Urinary bladder (tissue), 4 donors: ENCODE data around the gene NOP16. TPM values are rescaled to one million over a fixed set of nuclear protein-coding genes. Genes with fewer than 3 reads are reported as not detected.
"Not testable (repeated sequence)": the region's sequence is repeated elsewhere in the genome, so short reads cannot be mapped to it uniquely, and the experiment has no call there.

Source experiments
- DNase-seq: peaks from one replicate; pipeline ENCODE4 v3.0.0-alpha.2; 2015; ENCODE audit errors: extremely low spot score
- H3K27ac ChIP-seq: one replicate; pipeline ENCODE4 v1.5.1; 2013; ENCODE audit warnings: low read depth, mild to moderate bottlenecking, moderate library complexity
- H3K36me3 ChIP-seq: one replicate; pipeline ENCODE4 v1.6.1; 2013; ENCODE audit warnings: mild to moderate bottlenecking, moderate library complexity; ENCODE audit not compliant: insufficient read depth
- H3K4me1 ChIP-seq: one replicate; pipeline ENCODE4 v1.6.1; 2013; ENCODE audit warnings: mild to moderate bottlenecking, moderate library complexity; ENCODE audit not compliant: insufficient read depth
- H3K4me3 ChIP-seq: one replicate; pipeline ENCODE4 v1.5.1; 2013; ENCODE audit warnings: low read depth, low read length
- WGBS: extraction: QIAGEN DNeasy Blood & Tissue Kit; methylation state at CpG from one replicate; pipeline ENCODE4 v1.1.7; 2013; 5-methylcytosine and 5-hydroxymethylcytosine counted together
- polyA plus RNA-seq: library from polyadenylated mRNA; stranded (reverse); fragments of 200-250 nt; gene quantifications from one replicate; pipeline ENCODE4 v1.2.3, GENCODE V29; 2013
- total RNA-seq: library from RNA; depleted of rRNA; stranded (reverse); fragments of >200 nt; gene quantifications from one replicate; pipeline ENCODE4 v1.2.3, GENCODE V29; 2014
- donor health status: healthy with polysubstance abuse.
- donor health status: healthy.

NOP16 gene
- total and polyA plus RNA-seq, 2 donors = 3.2 to 27.9 TPM

DNA sequence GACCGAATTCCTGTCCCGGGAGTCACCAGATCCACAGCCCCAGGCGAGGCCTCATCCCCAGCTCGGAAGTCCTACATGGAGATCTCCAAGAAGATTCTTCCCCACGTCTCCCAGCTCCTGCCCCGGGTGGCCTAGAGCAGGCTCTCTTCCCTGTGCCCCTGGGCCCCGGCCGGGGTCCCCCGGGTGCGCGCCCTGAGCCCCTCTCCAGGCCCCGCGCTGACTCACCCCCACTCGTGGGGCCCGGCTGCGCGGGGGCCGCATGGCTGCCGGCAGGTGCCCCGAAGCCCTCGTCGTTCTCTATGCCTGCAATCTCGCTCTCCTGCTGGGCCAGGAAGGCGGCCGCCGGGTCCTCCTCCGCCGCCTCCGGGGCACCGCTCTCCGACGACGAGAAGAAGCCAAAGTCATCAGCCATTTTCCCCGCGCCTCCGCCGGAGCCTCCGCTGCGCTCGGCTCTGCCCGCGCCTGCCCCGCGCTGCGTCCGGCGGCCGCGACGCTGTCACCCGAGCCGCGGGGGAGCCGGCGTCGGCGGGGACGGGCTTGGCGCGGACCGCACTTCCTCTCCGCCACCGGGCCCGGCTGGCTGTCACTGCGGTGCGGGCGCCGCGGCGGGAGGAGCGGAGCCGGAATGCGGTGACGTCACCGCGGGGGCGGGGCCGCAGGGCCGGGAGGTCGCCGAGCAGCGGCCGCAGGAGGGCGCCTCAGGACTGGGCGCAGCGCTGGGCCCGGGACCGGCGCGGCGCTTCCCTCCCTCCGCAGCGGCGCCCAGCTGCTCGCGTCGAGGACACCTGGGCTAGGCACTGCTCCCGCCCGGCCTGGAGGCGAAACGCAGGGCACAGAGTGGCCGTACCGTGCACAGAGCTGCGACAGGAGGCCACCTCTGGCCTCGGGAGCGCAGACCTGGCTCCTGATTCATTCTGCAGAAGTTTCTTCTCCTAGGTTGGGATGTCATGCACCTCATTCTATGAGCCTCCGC is 27.8 kb upstream of the NOP16 start, which contains the start of gene CLTB:
CLTB (minus strand) TSS at position 588 of the 973 bp plus-strand sequence; CDS start at position 412, 176 bp downstream.
- no peaks in the 10 kb centered on the region for H3K36me3 ChIP-seq
- 1% methylated on average over 107 of the region's 107 CpGs for WGBS
- H3K27ac ChIP-seq = peak within 1 kb of the TSS; percentile 76
- H3K4me3 ChIP-seq = peak within 1 kb of the TSS; percentile 80
- H3K4me1 ChIP-seq = peaks cover 2% of the 10 kb centered on the region
- peak; percentile 26 for DNase-seq

- Histone ChIP-seq H3K4me3 (peak overlapping the region; percentile 80), H3K4me1 (peaks cover 2% of the 10 kb centered on the region), H3K27ac (peak overlapping the region; percentile 15), H3K36me3 (no peaks in the 10 kb centered on the region)
- no peak for DNase-seq
- 72% methylated on average over 13 of the region's 13 CpGs for WGBS
Observed at GRCh38 chr5:176415240-176415951, 27.0 kb upstream of the NOP16 start.

- DNase-seq = no peak
- Histone ChIP-seq H3K36me3 (peaks cover 1% of the 10 kb centered on the region), H3K27ac (no peak overlapping the region), H3K4me3 (no peak overlapping the region), H3K4me1 (peaks cover 2% of the 10 kb centered on the region)
- WGBS = 70% methylated on average over 3 of the region's 3 CpGs
Observed at GRCh38 chr5:176414704-176415103, 26.3 kb upstream of the NOP16 start.

GRCh38 chr5:176413709-176414191 is 25.4 kb upstream of the NOP16 start:
- WGBS = 88% methylated on average over 7 of the region's 7 CpGs
- DNase-seq = no peak
- Histone ChIP-seq H3K27ac (no peak overlapping the region), H3K4me1 (peaks cover 2% of the 10 kb centered on the region), H3K36me3 (peaks cover 2% of the 10 kb centered on the region), H3K4me3 (no peak overlapping the region)

- 38% methylated on average over 2 of the region's 2 CpGs for WGBS
- Histone ChIP-seq H3K4me3 (no peak overlapping the region), H3K27ac (no peak overlapping the region), H3K36me3 (peaks cover 2% of the 10 kb centered on the region), H3K4me1 (peaks cover 2% of the 10 kb centered on the region)
- DNase-seq = no peak
Observed at GRCh38 chr5:176413255-176413565, 24.8 kb upstream of the NOP16 start.

DNA sequence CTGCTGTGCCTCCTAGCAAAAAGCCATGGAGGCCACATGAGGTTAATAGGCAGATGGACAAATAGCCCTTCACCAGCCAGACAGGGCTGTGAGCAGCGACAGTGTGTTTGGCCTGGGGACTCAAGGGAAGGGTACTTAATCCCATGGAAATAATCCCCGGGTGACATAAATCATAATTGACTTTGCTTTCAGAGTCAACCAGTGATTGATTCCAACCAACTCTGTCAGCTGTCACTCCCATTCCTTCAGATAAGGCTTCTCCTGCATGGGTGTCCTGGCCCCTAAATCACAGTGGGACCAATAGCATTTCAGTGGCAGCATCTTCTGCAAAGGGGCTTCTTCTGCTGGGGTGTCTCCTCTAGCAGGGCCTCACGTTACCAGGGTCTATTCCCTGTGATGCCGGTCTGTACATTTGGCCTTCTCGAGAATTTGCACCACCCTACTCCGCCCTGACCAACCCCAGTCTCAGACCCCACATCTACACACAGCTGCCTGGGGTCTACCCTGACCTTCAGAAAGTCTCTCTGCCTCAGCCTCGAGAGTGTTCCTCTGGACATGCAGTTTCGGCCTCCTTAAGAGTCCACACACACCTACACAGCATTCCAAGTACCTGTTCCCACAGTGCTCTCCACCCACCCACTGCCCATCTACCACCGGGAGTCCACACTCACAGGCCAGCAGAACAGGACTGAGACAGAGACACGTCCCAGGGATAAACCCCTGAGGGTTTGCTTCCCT is 24.3 kb upstream of the NOP16 start:
- H3K4me3 ChIP-seq = no peak overlapping the region
- WGBS = 76% methylated on average over 10 of the region's 10 CpGs
- H3K4me1 ChIP-seq = peaks cover 2% of the 10 kb centered on the region
- peaks cover 2% of the 10 kb centered on the region for H3K36me3 ChIP-seq
- no peak for DNase-seq
- no peak overlapping the region for H3K27ac ChIP-seq

DNA sequence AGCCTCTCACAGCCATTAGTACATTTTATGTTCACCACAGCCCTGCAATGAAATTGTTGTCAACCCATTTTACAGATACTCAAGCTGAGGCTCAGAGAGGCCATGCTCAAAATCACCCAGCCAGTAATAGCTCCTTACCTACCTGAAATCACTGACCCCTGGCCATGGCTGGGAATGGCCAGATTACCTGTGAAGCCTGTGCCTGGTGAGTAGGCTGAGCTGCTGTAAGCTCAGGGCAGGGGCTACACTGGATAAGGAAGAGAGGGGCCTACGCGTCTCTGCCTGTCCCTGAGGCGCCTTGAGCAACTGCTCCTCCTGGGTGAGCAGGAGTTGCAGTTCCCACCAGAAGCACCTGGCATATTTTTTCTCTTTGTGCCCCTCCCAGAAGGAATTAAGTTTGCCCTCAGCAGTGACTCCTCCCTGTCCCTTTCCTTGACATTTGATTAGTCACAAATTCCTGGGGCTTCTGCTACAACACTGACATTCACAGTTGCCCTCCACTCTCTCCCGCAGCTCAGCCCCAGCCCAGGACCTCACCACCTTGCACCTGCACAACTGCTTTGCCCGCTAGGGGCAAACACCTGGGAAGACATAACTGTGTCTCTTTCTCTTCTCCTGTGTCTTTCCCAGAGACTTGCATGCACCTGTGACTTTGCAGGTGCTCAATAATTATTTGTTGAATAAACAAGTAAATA is 22.2 kb upstream of the NOP16 start:
- Histone ChIP-seq H3K4me3 (no peak overlapping the region), H3K4me1 (peaks cover 2% of the 10 kb centered on the region), H3K27ac (no peak overlapping the region), H3K36me3 (peaks cover 2% of the 10 kb centered on the region)
- DNase-seq = no peak
- 95% methylated on average over 5 of the region's 5 CpGs for WGBS

GRCh38 chr5:176409765-176410164 is 21.4 kb upstream of the NOP16 start:
- H3K4me1 ChIP-seq = peaks cover 2% of the 10 kb centered on the region

DNA sequence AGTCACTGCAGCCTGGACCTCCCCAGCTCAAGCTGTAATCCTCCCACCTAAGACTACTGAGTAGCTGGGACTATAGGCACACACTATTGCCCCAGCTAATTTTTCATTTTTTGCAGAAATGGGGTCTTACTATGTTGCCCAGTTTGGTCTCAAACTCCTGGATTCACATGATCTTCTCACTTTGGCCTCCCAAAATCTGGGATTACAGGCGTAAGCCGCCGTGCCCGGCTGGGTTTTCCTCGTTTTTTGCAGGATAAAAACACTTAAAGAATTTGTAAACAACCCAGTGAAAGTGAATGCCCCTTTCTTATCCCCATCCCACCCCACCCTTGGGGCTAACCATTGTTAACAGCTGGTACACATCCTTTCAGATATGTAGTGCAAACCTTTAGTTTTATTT is 20.2 kb upstream of the NOP16 start:
- Histone ChIP-seq H3K4me1 (peaks cover 2% of the 10 kb centered on the region), H3K27ac (no peak overlapping the region), H3K4me3 (no peak overlapping the region), H3K36me3 (peaks cover 2% of the 10 kb centered on the region)
- no peak for DNase-seq
- 83% methylated on average over 5 of the region's 5 CpGs for WGBS

More at GRCh38 chr5:176409765-176410164, 21.4 kb upstream of the NOP16 start:
- Histone ChIP-seq H3K36me3 (peaks cover 2% of the 10 kb centered on the region), H3K4me3 (no peak overlapping the region), H3K27ac (no peak overlapping the region)
- DNase-seq = no peak
- 93% methylated on average over 4 of the region's 4 CpGs for WGBS

GRCh38 chr5:176408252-176408573 is 19.8 kb upstream of the NOP16 start:
- not testable (repeated sequence) for H3K27ac ChIP-seq, H3K4me3 ChIP-seq, DNase-seq, H3K4me1 ChIP-seq, H3K36me3 ChIP-seq
- WGBS = 86% methylated on average over 10 of the region's 10 CpGs

DNA sequence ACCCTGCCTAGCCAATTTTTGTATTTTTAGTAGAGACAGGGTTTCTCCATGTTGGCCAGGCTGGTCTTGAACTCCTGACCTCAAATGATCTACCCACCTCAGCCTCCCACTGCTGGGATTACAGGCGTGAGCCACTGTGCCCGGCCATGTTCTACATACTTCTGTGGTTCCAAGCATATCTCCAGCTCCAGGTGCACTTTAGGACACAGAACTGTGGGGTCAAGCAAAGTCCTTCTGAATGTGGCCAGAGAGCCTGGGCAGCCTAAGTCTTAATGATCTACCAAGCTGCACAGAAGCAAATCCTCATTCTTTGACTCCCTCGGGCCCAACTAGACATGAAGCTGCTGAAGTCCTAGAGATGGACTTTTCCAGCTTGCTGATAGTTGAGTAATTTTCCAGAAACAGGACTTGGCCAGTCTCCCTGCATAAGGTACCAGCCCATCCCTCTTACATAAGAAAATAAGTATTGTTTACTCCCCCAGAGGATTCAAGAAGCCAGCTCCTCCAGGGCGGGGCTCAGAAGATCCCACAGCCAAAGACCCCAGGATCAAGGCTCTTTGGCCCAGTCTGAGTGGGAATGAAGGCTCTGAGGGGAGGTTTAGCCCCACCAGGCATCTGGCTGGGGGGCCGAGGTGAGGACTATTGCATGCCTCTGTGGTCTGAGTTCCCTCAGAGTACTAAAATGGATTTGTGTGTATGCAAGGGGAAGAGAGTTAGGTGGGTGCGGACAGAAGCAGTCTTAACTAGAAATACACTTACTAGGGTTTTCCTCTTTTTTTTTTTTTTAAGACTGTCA is 19.3 kb upstream of the NOP16 start:
- Histone ChIP-seq H3K36me3 (peaks cover 2% of the 10 kb centered on the region), H3K27ac (no peak overlapping the region), H3K4me3 (no peak overlapping the region), H3K4me1 (no peaks in the 10 kb centered on the region)
- DNase-seq = no peak
- 89% methylated on average over 6 of the region's 6 CpGs for WGBS

DNA sequence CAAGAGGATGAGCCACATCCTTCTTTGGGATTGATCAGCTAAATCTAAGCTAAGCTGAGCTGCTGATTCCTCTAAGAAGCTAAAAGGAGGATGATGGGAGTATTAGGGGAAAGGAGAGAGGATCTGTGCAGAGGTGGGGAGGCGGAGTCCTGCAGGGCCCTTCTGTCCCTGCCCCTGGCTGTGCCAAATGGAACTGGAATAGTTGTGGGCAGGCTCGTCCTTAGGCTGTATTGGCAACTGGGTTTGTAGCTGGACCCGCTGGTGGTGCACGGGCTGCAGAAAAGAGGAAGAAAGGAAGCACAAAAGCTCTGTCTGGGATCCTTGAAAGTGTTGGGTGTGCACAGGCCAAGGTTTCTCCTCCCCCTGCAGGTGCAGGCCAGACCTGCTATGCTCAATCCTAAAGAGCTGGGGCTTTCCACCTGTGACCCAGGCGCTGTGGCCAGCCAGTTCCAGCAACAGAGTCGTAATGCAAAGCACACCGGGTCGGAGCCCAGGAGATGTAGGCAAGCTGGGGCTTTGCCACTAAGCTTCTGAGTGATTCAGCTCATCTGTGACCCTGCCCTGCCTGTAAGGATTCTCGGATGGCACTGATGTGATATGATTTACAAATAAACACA is 18.1 kb upstream of the NOP16 start:
- DNase-seq = no peak
- Histone ChIP-seq H3K4me3 (no peak overlapping the region), H3K4me1 (no peaks in the 10 kb centered on the region), H3K36me3 (peaks cover 2% of the 10 kb centered on the region), H3K27ac (no peak overlapping the region)
- 89% methylated on average over 9 of the region's 9 CpGs for WGBS
